NCI-H446 (cell line): Measurements from ENCODE around the gene TCF3.

Experiments
- DNase-seq, 2 experiments: peaks; one replicate each; lab custom pipeline; 2025; lab: John Stamatoyannopoulos, UW

Gene TCF3

GRCh38 chr19:1650650-1651567, 1.5 kb downstream of the TCF3 start:
- peak in 1 of 2 experiments; percentile 48 for DNase-seq

- no peak for DNase-seq
These were observed 2.4 kb downstream of the TCF3 start for GRCh38 chr19:1649706-1650649.

DNA sequence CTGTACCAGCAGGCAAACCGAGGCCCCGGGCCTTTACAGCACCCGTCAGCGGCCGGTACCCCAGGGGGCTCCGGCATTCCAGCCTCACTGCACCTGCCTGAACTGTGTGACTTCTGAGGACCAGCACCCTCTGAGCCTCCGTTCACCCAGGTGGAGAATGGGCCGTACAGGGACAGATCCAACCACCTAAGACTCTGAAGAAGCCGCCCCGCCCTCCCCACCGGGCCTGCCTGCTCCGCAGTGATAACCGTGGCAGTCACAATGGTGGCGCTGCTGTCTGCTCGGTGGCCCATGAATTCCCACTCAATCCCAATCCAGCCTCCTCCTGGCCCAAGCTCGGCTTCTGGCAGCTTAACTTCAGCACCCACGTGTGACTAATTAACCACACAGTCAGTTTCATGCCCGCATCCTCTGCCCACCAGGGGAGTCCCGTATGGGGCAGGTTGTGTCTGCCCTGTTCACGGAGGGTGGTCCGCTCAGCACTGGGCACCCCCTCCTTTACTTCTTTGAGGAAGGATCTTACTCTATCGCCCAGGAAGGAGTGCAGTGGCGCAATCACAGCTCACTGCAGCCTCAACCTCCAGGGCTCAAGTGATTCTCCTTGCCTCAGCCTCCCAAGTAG, 3.4 kb downstream of the TCF3 start:
- no peak for DNase-seq

DNA sequence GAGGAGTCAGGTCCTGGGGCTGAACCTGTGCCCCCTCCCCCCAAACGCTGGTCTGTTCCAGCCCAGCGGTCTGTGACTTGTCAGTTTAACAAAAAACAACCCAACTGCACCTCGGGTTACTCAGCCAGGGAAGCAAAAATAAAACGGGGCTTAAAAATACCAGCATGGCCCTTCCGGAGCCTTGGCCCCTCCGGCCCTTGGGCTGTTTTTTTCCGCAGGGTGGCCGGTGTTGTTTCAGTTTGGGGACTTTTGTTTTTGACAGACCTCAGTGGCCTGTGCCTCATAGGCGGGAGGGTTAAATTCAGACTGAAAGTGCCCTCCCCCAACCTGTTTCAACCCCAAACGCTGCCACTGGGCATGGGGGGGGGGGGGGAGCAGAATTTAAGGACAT, 4.0 kb downstream of the TCF3 start:
- DNase-seq: no peak

DNA sequence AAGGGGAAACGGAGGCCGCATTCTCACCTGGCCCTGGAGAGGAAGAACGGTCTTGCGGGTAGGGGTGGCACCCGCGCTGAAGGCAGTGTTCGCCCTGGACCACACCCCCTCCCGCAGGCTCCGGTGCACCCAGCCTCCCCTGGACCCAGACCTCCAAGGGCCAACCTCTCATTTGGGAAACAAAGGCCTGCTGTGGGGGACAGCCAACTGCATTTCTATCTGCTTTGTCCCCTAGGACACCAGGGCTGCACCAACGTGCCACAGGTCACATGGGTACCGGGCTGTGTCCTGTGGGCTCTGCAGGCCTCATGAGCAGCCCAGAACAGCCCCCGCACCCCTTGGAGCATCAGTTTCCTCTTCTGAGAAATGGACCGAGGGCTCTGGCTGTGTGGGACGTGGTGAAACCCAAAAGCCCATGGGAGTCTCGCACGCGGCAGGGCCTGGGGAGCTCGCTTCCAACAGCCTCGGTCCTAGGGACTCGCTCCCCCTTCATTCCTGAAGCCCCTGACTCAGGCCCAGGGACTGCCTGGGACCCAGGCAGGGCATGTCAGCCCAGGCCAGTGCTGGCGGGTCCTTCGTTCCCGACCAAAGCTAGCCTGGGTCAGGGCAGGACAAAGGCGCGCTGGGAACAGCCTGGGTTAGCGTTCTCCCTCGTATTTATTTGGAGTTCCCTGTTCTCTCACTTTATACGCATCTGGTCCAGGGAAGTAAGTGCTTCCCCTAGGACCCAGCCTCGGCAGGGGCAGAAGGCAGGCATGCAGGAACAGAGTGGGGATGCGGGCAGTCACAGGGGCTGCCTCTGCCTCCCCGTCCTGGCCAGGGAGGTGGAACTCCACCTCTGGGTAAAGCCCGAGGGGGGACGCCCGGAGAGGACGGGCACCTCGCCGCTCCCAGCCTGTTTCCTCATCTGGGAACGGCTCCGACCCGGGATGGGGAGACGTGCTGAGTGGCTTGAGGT, 4.6 kb downstream of the TCF3 start:
- no peak for DNase-seq

GRCh38 chr19:1646659-1647453, 5.6 kb downstream of the TCF3 start:
- DNase-seq: no peak

GRCh38 chr19:1646149-1646548, 6.3 kb downstream of the TCF3 start:
- no peak for DNase-seq

- DNase-seq: no peak
These were observed 7.1 kb downstream of the TCF3 start for GRCh38 chr19:1645299-1645698.

DNA sequence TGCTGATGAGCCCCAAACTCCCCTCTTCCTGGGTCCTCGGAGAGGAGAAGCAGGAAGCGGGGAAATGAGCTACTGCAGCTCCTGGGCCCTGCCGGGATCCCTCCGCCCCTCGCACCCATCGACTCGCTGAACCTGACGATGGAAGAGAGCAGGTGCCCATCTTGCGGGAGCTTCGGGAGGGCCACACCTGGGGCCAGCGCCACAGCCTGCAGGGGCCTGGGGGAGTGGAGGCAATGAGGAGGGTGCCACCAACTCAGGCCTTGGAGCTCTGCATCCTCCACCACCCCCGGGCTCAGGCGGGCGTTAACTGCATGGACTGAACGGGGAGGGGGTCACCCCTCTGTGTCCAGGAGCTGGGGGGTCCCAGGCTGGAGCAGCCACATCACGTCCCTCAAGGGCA, 8.3 kb downstream of the TCF3 start:
- no peak for DNase-seq

GRCh38 chr19:1640893-1641448, 11.4 kb downstream of the TCF3 start:
- DNase-seq: peak in 1 of 2 experiments; percentile 48

DNA sequence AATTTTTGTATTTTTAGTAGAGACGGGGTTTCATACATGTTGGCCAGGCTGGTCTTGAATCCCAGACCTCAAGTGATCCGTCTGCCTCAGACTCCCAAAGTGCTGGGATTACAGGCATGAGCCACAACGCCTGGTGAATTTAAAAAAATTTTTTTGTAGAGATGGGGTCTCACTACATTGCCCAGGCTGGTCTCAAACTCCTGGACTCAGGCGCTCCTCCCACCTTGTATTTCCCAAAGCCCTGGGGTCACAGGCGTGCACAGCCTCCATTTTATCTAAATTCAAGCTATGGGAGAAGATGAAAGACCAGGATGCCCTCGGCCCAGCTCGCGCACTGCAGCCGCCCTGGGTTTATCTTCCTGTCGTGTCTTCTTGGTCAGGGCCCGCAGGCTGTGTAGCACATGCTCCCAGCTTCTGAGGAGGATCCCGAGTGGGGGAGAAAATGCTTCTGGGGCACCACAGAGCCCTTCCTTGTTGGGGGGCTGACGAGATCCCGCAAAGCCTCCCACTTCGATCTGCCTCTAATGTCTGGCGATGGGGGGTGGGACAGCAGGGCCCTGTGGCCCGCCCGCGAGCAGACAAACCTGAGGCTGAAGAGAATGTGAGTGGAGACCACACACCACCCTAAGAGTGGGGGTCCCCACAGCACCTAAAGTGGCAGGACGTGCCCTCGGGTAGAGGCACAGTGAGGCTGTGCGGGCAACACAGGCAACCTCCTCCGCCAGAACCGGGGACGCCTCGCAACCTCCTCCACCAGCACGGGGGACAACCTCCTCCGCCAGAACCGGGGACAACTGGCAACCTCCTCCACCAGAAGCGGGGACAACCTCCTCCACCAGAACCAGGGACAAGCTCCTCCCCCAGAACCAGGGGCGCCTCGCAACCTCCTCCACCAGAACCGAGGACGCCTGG, 15.8 kb downstream of the TCF3 start:
- no peak for DNase-seq

DNA sequence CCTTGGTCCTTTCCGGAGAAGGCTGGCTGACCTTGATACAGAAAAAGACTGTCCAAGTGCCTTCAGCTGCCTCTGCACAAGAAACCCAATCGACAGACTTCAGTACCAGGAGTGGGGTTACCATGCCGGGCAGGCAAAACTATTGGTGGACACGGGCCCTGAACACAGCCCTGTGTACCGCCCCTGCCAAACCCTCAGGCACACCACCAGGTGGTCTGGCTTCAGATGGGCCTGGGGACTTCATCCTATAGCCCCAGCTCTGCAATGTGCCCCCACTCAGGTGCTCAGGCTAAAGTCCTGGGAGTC, 17.5 kb downstream of the TCF3 start:
- no peak for DNase-seq

- DNase-seq: peak in 1 of 2 experiments; percentile 75
These were observed 18.0 kb downstream of the TCF3 start for GRCh38 chr19:1634242-1634937.

DNA sequence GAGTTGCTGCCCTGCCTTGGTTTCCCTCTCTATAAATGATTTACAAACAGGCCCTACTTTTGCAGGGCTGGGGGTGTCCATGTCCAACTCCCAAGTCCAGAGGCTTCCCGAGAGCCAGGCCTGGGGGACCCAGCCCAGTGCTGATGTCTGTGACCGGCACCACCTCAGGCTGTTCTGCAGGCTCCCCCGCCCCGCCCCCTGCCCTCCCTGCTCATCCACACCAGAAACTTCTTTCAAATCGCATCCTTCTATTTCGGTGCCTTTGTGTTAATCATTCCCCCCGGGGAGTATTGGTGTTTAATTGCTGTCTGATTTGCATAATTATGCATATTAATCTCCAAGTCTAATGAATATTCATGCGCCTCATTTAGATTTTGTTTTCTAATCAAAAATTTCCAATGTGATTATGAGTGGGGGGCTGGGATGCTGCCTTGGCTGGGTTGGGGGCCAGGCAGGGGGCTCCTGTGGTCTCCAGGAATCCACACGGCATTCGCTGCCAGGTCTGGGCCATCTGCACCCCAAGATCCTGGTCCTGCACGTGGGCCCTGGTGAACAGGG, 19.1 kb downstream of the TCF3 start:
- no peak for DNase-seq

DNA sequence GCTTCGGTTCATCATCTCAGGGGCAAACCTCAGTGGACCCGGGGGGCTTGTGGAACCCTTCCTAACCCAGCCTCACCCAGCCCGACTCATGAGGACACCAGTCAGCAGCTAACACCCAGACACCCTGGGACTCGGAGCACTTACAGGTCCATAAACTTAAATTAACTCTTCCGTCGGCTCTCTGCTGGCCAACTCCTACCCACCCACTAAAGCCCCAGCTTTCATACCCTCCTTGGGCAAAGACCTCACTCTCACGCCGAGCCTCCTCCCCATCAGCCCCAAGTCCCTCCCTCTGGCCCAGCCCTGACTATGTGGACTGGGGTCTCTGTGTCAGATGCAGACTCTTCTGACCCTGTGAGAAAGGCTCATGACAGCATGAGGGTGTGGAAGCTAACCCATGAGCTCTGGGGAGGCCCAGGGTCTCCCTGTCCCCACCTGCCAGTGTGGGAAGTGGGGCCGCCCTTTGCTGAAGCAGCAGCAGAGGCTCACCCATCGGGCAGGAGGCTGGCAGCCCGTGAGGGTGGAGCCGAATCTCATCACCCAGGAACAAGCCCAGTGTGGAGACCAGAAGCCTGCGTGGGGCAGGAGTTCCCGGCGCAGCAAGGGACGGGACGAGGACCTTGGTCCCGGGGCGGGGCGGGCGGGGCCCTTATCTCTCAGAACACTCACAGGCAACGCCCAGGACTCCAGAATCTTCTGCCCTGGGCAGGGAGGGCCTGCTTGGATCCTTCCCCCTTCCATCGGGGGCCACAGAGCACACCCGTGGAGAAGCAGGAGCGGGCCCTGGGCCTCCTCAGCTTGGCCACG, 19.8 kb downstream of the TCF3 start:
- DNase-seq: no peak

- DNase-seq: no peak
These were observed 20.8 kb downstream of the TCF3 start for GRCh38 chr19:1631557-1632100.

GRCh38 chr19:1630811-1631210, 21.6 kb downstream of the TCF3 start:
- DNase-seq: no peak
